GM23248 (cell line): ENCODE data around the gene FKBP14. TPM values are rescaled to one million over a fixed set of nuclear protein-coding genes. Genes with fewer than 3 reads are reported as not detected.

ENCODE experiments used
- DNase-seq: peaks from one replicate; pipeline ENCODE4 v3.0.0-alpha.2; 2015
- H2AFZ ChIP-seq: fragments of 200-600 bp; sonication (generic); 2 replicates; pipeline ENCODE4 v1.6.1; 2016; ENCODE audit warnings: antibody characterized with exemption
- H3F3A ChIP-seq: fragments of 200-600 bp; sonication (generic); 2 replicates; pipeline ENCODE4 v1.6.1; 2016; ENCODE audit warnings: mild to moderate bottlenecking, antibody characterized with exemption, mixed run types; ENCODE audit not compliant: insufficient read depth
- H3K27ac ChIP-seq: fragments of 200-600 bp; sonication (generic); 2 replicates; pipeline ENCODE4 v1.5.1; 2016; ENCODE audit warnings: mild to moderate bottlenecking
- H3K27me3 ChIP-seq: fragments of 200-600 bp; sonication (generic); replicated peaks from 2 replicates; pipeline ENCODE4 v1.6.1; 2016; ENCODE audit warnings: mild to moderate bottlenecking; ENCODE audit not compliant: insufficient read depth
- H3K36me3 ChIP-seq: fragments of 200-600 bp; sonication (generic); 2 replicates; pipeline ENCODE4 v1.6.1; 2016; ENCODE audit warnings: low read depth, mild to moderate bottlenecking
- H3K4me1 ChIP-seq: fragments of 200-600 bp; sonication (generic); 2 replicates; pipeline ENCODE4 v1.6.1; 2016; ENCODE audit warnings: mild to moderate bottlenecking; ENCODE audit not compliant: insufficient read depth
- H3K4me2 ChIP-seq: fragments of 200-600 bp; sonication (generic); one replicate; pipeline ENCODE4 v1.6.1; 2016; ENCODE audit warnings: mild to moderate bottlenecking; ENCODE audit not compliant: unreplicated experiment
- H3K4me3 ChIP-seq: fragments of 200-600 bp; sonication (generic); 2 replicates; pipeline ENCODE4 v1.5.1; 2016; ENCODE audit warnings: mild to moderate bottlenecking
- H3K79me2 ChIP-seq: fragments of 200-600 bp; sonication (generic); 2 replicates; pipeline ENCODE4 v1.6.1; 2016; ENCODE audit warnings: mild to moderate bottlenecking; ENCODE audit not compliant: insufficient read depth
- H3K9ac ChIP-seq: fragments of 200-600 bp; sonication (generic); 2 replicates; pipeline ENCODE4 v1.6.1; 2016; ENCODE audit warnings: mild to moderate bottlenecking
- H3K9me2 ChIP-seq: fragments of 200-600 bp; sonication (generic); 2 replicates; pipeline ENCODE4 v1.6.1; 2016; ENCODE audit warnings: mixed run types, mild to moderate bottlenecking, moderate library complexity; ENCODE audit not compliant: insufficient read depth
- H3K9me3 ChIP-seq: fragments of 200-600 bp; sonication (generic); one replicate; pipeline ENCODE4 v1.6.1; 2017; ENCODE audit warnings: low read depth
- H4K20me1 ChIP-seq: fragments of 200-600 bp; sonication (generic); 2 replicates; pipeline ENCODE4 v1.6.0; 2016; ENCODE audit not compliant: insufficient read depth
- EZH2 ChIP-seq: fragments of 200-600 bp; sonication (generic); IDR thresholded peaks from 2 replicates; pipeline ENCODE4 v1.6.1; 2018; ENCODE audit warnings: antibody characterized with exemption, mild to moderate bottlenecking; ENCODE audit not compliant: insufficient read depth, poor library complexity, severe bottlenecking
- EZH2phosphoT487 ChIP-seq: fragments of 200-600 bp; sonication (generic); IDR thresholded peaks from 2 replicates; pipeline ENCODE4 v1.6.1; 2018; ENCODE audit warnings: antibody characterized with exemption, moderate library complexity, mild to moderate bottlenecking, low read depth; ENCODE audit not compliant: insufficient read depth
- WGBS, 2 experiments: methylation state at CpG; one replicate each; pipeline ENCODE4 v1.1.6; 2015 to 2017; ENCODE audit warnings: low lambda C conversion rate in 2 of 2, low coverage in 1 of 2; ENCODE audit errors: missing lambda C conversion rate in 2 of 2; 5-methylcytosine and 5-hydroxymethylcytosine counted together
- in situ Hi-C: fragments of 300-500 bp; cut with MboI; formaldehyde crosslinking; loops from 2 replicates; pipeline ENCODE4 v1.15.0; 2020
- polyA plus RNA-seq: library from polyadenylated mRNA; unstranded; fragments of >200 nt; fragmentation: Nextera tagmentation; extraction: Ambion mirVana; gene quantifications from 2 replicates; pipeline ENCODE4 v1.2.1, GENCODE V29; 2016
- total RNA-seq: library from RNA; depleted of rRNA; stranded (reverse); fragments of >200 nt; shearing (Covaris generic); gene quantifications from 2 replicates; pipeline ENCODE4 v1.2.3, GENCODE V29; 2014

Gene FKBP14
- total and polyA plus RNA-seq, 2 experiments from 2014 or later = 31.8 to 50.7 TPM

GRCh38 chr7:30040938-30041337, 14.4 kb upstream of the FKBP14 start:
- Histone ChIP-seq H3K4me1 (peaks cover 26% of the 10 kb centered on the region), H3K9me3 (no peaks in the 10 kb centered on the region), H3K36me3 (0 out of 2 replicates have a peak, but pooled peaks cover 3% of the 10 kb centered on the region), H4K20me1 (no peaks in the 10 kb centered on the region), H3K9ac (no peak overlapping the region), H3K9me2 (no peaks in the 10 kb centered on the region), H3K4me2 (no peak overlapping the region), H3K4me3 (no peak overlapping the region), H2AFZ (no peak overlapping the region), H3K27me3 (no peaks in the 10 kb centered on the region), H3K27ac (no peak overlapping the region), H3K79me2 (peaks cover 53% of the 10 kb centered on the region), H3F3A (peaks cover 7% of the 10 kb centered on the region; the same call in 1 of the 2 replicates)
- in situ Hi-C loops = no loop called here
- peak; percentile 12 for DNase-seq
- TF ChIP-seq EZH2phosphoT487 (no peak), EZH2 (no peak)

GRCh38 chr7:30038196-30038980, 11.9 kb upstream of the FKBP14 start:
- peak; percentile 49 for DNase-seq
- peak overlapping the region; percentile 58 for H3K4me2 ChIP-seq
- H2AFZ ChIP-seq = peak overlapping the region; percentile 53; the same call in 1 of the 2 replicates
- H3F3A ChIP-seq = peaks cover 10% of the 10 kb centered on the region
- in situ Hi-C loops = no loop called here
- 7% methylated on average over 3 of the region's 3 CpGs for WGBS, 2 experiments
- H4K20me1 ChIP-seq = no peaks in the 10 kb centered on the region
- H3K36me3 ChIP-seq = no peaks in the 10 kb centered on the region
- no peaks in the 10 kb centered on the region for H3K9me3 ChIP-seq
- no peaks in the 10 kb centered on the region for H3K27me3 ChIP-seq
- TF ChIP-seq EZH2 (no peak), EZH2phosphoT487 (no peak)
- H3K4me3 ChIP-seq = peak overlapping the region; percentile 49
- peaks cover 26% of the 10 kb centered on the region for H3K4me1 ChIP-seq
- peaks cover 62% of the 10 kb centered on the region for H3K79me2 ChIP-seq
- H3K9me2 ChIP-seq = no peaks in the 10 kb centered on the region
- peak overlapping the region; percentile 19 for H3K27ac ChIP-seq
- peak overlapping the region; percentile 29 for H3K9ac ChIP-seq

GRCh38 chr7:30036220-30036619, 9.7 kb upstream of the FKBP14 start:
- Histone ChIP-seq H3K4me2 (no peak overlapping the region), H3K9ac (no peak overlapping the region), H3K4me1 (peaks cover 31% of the 10 kb centered on the region), H4K20me1 (no peaks in the 10 kb centered on the region), H3K27ac (no peak overlapping the region), H3K9me3 (no peaks in the 10 kb centered on the region), H3F3A (peaks cover 28% of the 10 kb centered on the region), H2AFZ (no peak overlapping the region), H3K9me2 (no peaks in the 10 kb centered on the region), H3K4me3 (no peak overlapping the region), H3K27me3 (no peaks in the 10 kb centered on the region), H3K79me2 (peaks cover 66% of the 10 kb centered on the region), H3K36me3 (no peaks in the 10 kb centered on the region)
- in situ Hi-C loops = no loop called here
- TF ChIP-seq EZH2 (no peak), EZH2phosphoT487 (no peak)
- DNase-seq = no peak
- 93 to 94% methylated on average over 2 of the region's 2 CpGs for WGBS, 2 experiments

GRCh38 chr7:30034501-30034900, 8.0 kb upstream of the FKBP14 start:
- WGBS, 2 experiments = 98% methylated on average over 3 of the region's 3 CpGs
- in situ Hi-C loops = no loop called here
- Histone ChIP-seq H3K79me2 (peaks cover 67% of the 10 kb centered on the region), H4K20me1 (no peaks in the 10 kb centered on the region), H3K4me3 (no peak overlapping the region), H3K9me2 (no peaks in the 10 kb centered on the region), H3K27me3 (no peaks in the 10 kb centered on the region), H3F3A (peaks cover 29% of the 10 kb centered on the region), H3K27ac (no peak overlapping the region), H3K4me1 (peaks cover 35% of the 10 kb centered on the region), H2AFZ (no peak overlapping the region), H3K9me3 (no peaks in the 10 kb centered on the region), H3K4me2 (no peak overlapping the region), H3K9ac (no peak overlapping the region), H3K36me3 (no peaks in the 10 kb centered on the region)
- DNase-seq = no peak
- TF ChIP-seq EZH2 = no peak
- no peak for TF ChIP-seq EZH2phosphoT487
